ENCODE data around the gene ARMC9.

DNA sequence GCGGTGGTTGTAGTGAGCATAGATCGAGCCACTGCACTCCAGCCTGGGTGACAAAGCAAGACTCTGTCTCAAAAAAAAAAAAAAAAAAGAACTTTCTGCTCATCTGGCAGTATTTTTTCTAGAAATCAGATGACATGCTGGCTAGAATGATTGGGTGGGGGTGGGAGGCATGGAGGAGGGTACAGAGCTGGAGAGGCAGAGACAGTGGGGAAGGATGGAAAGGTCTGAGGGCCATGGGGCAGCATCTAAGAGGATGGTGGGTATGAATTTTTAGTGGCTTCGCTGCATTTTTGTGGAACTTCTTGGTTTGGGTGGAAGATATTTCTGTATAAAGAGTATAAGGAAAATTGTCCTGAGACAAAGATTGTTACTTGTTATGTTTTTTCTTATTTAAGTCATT is 23.3 kb downstream of the ARMC9 start:
- TF ChIP-seq, protein P1, sequence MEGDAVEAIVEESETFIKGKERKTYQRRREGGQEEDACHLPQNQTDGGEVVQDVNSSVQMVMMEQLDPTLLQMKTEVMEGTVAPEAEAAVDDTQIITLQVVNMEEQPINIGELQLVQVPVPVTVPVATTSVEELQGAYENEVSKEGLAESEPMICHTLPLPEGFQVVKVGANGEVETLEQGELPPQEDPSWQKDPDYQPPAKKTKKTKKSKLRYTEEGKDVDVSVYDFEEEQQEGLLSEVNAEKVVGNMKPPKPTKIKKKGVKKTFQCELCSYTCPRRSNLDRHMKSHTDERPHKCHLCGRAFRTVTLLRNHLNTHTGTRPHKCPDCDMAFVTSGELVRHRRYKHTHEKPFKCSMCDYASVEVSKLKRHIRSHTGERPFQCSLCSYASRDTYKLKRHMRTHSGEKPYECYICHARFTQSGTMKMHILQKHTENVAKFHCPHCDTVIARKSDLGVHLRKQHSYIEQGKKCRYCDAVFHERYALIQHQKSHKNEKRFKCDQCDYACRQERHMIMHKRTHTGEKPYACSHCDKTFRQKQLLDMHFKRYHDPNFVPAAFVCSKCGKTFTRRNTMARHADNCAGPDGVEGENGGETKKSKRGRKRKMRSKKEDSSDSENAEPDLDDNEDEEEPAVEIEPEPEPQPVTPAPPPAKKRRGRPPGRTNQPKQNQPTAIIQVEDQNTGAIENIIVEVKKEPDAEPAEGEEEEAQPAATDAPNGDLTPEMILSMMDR (IDR thresholded peaks at IDR 0.05; ENCODE audit: poor library complexity) = no peak
- no peak for TF ChIP-seq EZH2 (IDR thresholded peaks at IDR 0.05; ENCODE audit: borderline replicate concordance)
- TF ChIP-seq EZH2phosphoT487 (IDR thresholded peaks at IDR 0.05; ENCODE audit: low read depth, severe bottlenecking, unreplicated experiment) = no peak
